ENCODE results near the gene SHROOM3. TPM values are rescaled to one million over a fixed set of nuclear protein-coding genes. Genes with fewer than 3 reads are reported as not detected.
"Not testable (repeated sequence)": the region's sequence is repeated elsewhere in the genome, so short reads cannot be mapped to it uniquely, and the experiment has no call there.

The SHROOM3 gene
- total RNA-seq: 8.0 TPM

- DNase-seq: peak; percentile 1
Observed at GRCh38 chr4:76434901-76435527, at the start of gene SHROOM3. Gene SHROOM3, plus strand, starts transcription at chr4:76435229. Its CDS starts 824 bp downstream, at chr4:76436053.

- no peak for DNase-seq
Observed at GRCh38 chr4:76385974-76386373, 49.1 kb upstream of the SHROOM3 start.

GRCh38 chr4:76386566-76387305 lies 48.3 kb upstream of the SHROOM3 start:
- no peak for DNase-seq

- DNase-seq: no peak
Observed at GRCh38 chr4:76388160-76388908, 46.7 kb upstream of the SHROOM3 start.

GRCh38 chr4:76401654-76402053 lies 33.4 kb upstream of the SHROOM3 start:
- no peak for DNase-seq

- no peak for DNase-seq
Observed at GRCh38 chr4:76406081-76406480, 28.9 kb upstream of the SHROOM3 start.

GRCh38 chr4:76407440-76408119 lies 27.4 kb upstream of the SHROOM3 start:
- DNase-seq: no peak

GRCh38 chr4:76410636-76411035 lies 24.4 kb upstream of the SHROOM3 start:
- no peak for DNase-seq

GRCh38 chr4:76420188-76420761 lies 14.8 kb upstream of the SHROOM3 start:
- no peak for DNase-seq

- DNase-seq: no peak
Observed at GRCh38 chr4:76420762-76421581, 14.1 kb upstream of the SHROOM3 start, which contains the start of gene CCDC158. Gene CCDC158, minus strand, starts transcription at chr4:76421141. Its CDS starts 17,934 bp downstream, at chr4:76403207.

GRCh38 chr4:76423159-76423558 lies 11.9 kb upstream of the SHROOM3 start:
- not testable (repeated sequence) for DNase-seq

- DNase-seq: no peak
Observed at GRCh38 chr4:76426272-76426671, 8.8 kb upstream of the SHROOM3 start.

GRCh38 chr4:76429636-76430035 lies 5.4 kb upstream of the SHROOM3 start:
- DNase-seq: no peak

GRCh38 chr4:76430519-76431388 lies 4.3 kb upstream of the SHROOM3 start:
- no peak for DNase-seq

GRCh38 chr4:76435528-76436319 lies 695 bp downstream of the SHROOM3 start:
- DNase-seq: peak; percentile 7

GRCh38 chr4:76439491-76439890 lies 4.5 kb downstream of the SHROOM3 start:
- no peak for DNase-seq

- no peak for DNase-seq
Observed at GRCh38 chr4:76441881-76442280, 6.9 kb downstream of the SHROOM3 start.

GRCh38 chr4:76442807-76443206 lies 7.8 kb downstream of the SHROOM3 start:
- no peak for DNase-seq

GRCh38 chr4:76443376-76443775 lies 8.3 kb downstream of the SHROOM3 start:
- DNase-seq: no peak
